Measurements from ENCODE around the gene UBR1. TPM values are rescaled to one million over a fixed set of nuclear protein-coding genes. Genes with fewer than 3 reads are reported as not detected.

UBR1 gene
- total RNA-seq, 4 donors from 2014 or later, result 21.3 to 40.7 (median 28.7) TPM

- Histone ChIP-seq H3K27ac (replicated peaks in 1 of 4) (no peak overlapping the region), H3K27me3 (no peaks in the 10 kb centered on the region), H3K9me3 (no peaks in the 10 kb centered on the region), H3K4me1 (peaks cover 2 to 8% (median 3%) of the 10 kb centered on the region in 4 donors), H3K36me3 (no peaks in the 10 kb centered on the region), H3K4me3 (no peak overlapping the region)
- 80% methylated on average over 2 of the region's 2 CpGs for WGBS
- TF ChIP-seq CTCF (IDR thresholded peaks at IDR 0.05) (no peak), EP300 (IDR thresholded peaks at IDR 0.05) (no peak), POLR2A (IDR thresholded peaks at IDR 0.05; ENCODE audit: low read depth) (no peak)
- intact Hi-C loops (cut with DNase I), result no loop called here
- DNase-seq (ENCODE audit: extremely low spot score), result no peak
These were observed 21.9 kb upstream of the UBR1 start for GRCh38 chr15:43127752-43128151.

GRCh38 chr15:43126356-43126755 lies 20.5 kb upstream of the UBR1 start:
- TF ChIP-seq CTCF (IDR thresholded peaks at IDR 0.05) (no peak), POLR2AphosphoS5 (IDR thresholded peaks at IDR 0.05) (no peak), POLR2A (IDR thresholded peaks at IDR 0.05; ENCODE audit: low read depth) (no peak), EP300 (IDR thresholded peaks at IDR 0.05) (no peak)
- intact Hi-C loops (cut with DNase I), result no loop called here
- Histone ChIP-seq H3K9me3 (no peaks in the 10 kb centered on the region), H3K4me3 (no peak overlapping the region), H3K27me3 (no peaks in the 10 kb centered on the region), H3K27ac (replicated peaks in 1 of 4) (no peak overlapping the region), H3K4me1 (peaks cover 5 to 11% (median 8%) of the 10 kb centered on the region in 4 donors), H3K36me3 (no peaks in the 10 kb centered on the region)
- DNase-seq (ENCODE audit: extremely low spot score), result no peak
- 92% methylated on average over 6 of the region's 6 CpGs for WGBS

GRCh38 chr15:43125100-43125661 lies 19.3 kb upstream of the UBR1 start:
- H3K4me3 ChIP-seq, result no peak overlapping the region
- peaks cover 5 to 11% (median 8%) of the 10 kb centered on the region in 4 donors for H3K4me1 ChIP-seq
- TF ChIP-seq POLR2AphosphoS5 (IDR thresholded peaks at IDR 0.05) (no peak), POLR2A (IDR thresholded peaks at IDR 0.05; ENCODE audit: low read depth) (no peak), CTCF (IDR thresholded peaks at IDR 0.05) (no peak), EP300 (IDR thresholded peaks at IDR 0.05) (no peak)
- 91% methylated on average over 3 of the region's 3 CpGs for WGBS
- H3K27ac ChIP-seq (replicated peaks in 1 of 4), result no peak overlapping the region
- intact Hi-C loops (cut with DNase I), result no loop called here
- DNase-seq (ENCODE audit: extremely low spot score), result no peak
- no peaks in the 10 kb centered on the region for H3K27me3 ChIP-seq
- H3K9me3 ChIP-seq, result no peaks in the 10 kb centered on the region
- H3K36me3 ChIP-seq, result no peaks in the 10 kb centered on the region

- Histone ChIP-seq H3K4me3 (peak overlapping the region in 3 of 4 donors; percentile 50 to 70 (median 62)), H3K36me3 (no peaks in the 10 kb centered on the region), H3K27ac (replicated peaks in 1 of 4) (peak overlapping the region; percentile 85 to 91 (median 86)), H3K9me3 (no peaks in the 10 kb centered on the region), H3K4me1 (peaks cover 5 to 11% (median 8%) of the 10 kb centered on the region in 4 donors), H3K27me3 (no peaks in the 10 kb centered on the region)
- 77% methylated on average over 2 of the region's 2 CpGs for WGBS
- TF ChIP-seq EP300 (IDR thresholded peaks at IDR 0.05) (no peak), CTCF (IDR thresholded peaks at IDR 0.05) (no peak), POLR2AphosphoS5 (IDR thresholded peaks at IDR 0.05) (no peak)
- no peak for DNase-seq (ENCODE audit: extremely low spot score)
- intact Hi-C loops (cut with DNase I), result no loop called here
These were observed 16.0 kb upstream of the UBR1 start for GRCh38 chr15:43121863-43122262.

- Histone ChIP-seq H3K9me3 (no peaks in the 10 kb centered on the region), H3K4me3 (no peak overlapping the region), H3K36me3 (no peaks in the 10 kb centered on the region), H3K27me3 (no peaks in the 10 kb centered on the region), H3K27ac (replicated peaks in 1 of 4) (no peak overlapping the region), H3K4me1 (peaks cover 5 to 11% (median 8%) of the 10 kb centered on the region in 4 donors)
- no peak for DNase-seq (ENCODE audit: extremely low spot score)
- WGBS, result 92% methylated on average over 2 of the region's 2 CpGs
- TF ChIP-seq POLR2A (IDR thresholded peaks at IDR 0.05; ENCODE audit: low read depth), result no peak
- no peak for TF ChIP-seq CTCF (IDR thresholded peaks at IDR 0.05)
- no peak for TF ChIP-seq EP300 (IDR thresholded peaks at IDR 0.05)
- no peak for TF ChIP-seq POLR2AphosphoS5 (IDR thresholded peaks at IDR 0.05)
- intact Hi-C loops (cut with DNase I), result no loop called here
These were observed 13.0 kb upstream of the UBR1 start for GRCh38 chr15:43118829-43119228.
